ENCODE results near the gene SEPHS2. TPM values are rescaled to one million over a fixed set of nuclear protein-coding genes. Genes with fewer than 3 reads are reported as not detected.

SEPHS2 gene
- total and polyA plus RNA-seq, 9 donors: 13.1 to 38.9 (median 25.6) TPM

DNA sequence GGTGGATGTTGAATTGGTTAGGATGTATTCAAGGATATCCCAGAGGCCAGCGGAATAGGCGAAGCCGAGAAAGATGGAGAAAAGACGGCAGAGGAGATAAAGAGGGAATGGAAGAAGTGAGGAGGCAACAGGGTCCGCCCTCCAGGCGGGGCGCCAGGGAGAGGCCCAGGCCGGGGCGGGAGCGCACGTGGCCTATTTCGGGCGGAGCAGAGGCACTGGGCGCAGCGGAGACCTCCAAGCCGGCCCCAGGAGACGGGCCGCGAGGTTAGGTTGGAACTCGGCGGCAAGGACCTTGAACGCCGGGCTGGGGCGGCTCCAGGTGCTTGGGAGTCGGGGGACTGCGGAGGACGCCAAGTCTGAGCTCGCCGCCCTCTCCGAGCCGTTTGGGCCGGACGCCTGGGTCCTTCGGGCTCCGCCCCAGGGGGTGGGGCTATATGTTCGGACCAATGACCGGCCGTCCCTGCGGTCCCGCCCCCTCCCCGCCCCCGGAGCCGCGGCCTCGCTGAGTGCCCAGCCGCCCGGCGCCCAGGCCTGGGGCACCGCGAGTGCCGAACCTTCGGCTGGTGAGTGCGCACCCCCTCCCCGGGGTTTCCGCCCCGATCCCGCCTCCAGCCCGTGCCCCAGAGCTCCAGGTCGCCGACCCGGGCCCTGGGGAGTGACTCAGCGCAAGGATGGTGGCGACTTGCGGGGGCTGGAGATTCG is 38.4 kb downstream of the SEPHS2 start, which contains the start of gene ZNF771:
Gene ZNF771, plus strand, starts transcription at position 505 of the 702 bp plus-strand sequence. CDS start 448 bp downstream, outside the sequence.
- Histone ChIP-seq H3K9me3 (no peaks in the 10 kb centered on the region), H3K4me3 (peak within 1 kb of the TSS; percentile 61), H3K36me3 (no peaks in the 10 kb centered on the region), H3K27ac (peak within 1 kb of the TSS; percentile 40 to 81), H3K27me3 (no peaks in the 10 kb centered on the region), H3K4me1 (ENCODE audit: insufficient read depth) (peaks cover 9% of the 10 kb centered on the region)
- TF ChIP-seq EP300 (IDR thresholded peaks at IDR 0.05): no peak
- peak in 2 of 3 donors; percentile 13 to 19 for TF ChIP-seq CTCF (IDR thresholded peaks at IDR 0.05)
- TF ChIP-seq POLR2A (IDR thresholded peaks at IDR 0.05): peak; percentile 80
- WGBS, 3 donors: 0% methylated on average over 32 to 65 of the region's 65 CpGs
- peak; percentile 93 to 98 (median 95) for DNase-seq
- intact Hi-C loops (cut with DNase I): loop anchor here in 2 of 4 donors (5.0 to 10.0 kb wide), 3 partner anchors 40 to 342 kb away; partner anchors contain the start of gene ALDOA (in 1 of the 2)

GRCh38 chr16:30406795-30407101 is 38.9 kb downstream of the SEPHS2 start:
- Histone ChIP-seq H3K9me3 (no peaks in the 10 kb centered on the region), H3K27me3 (no peaks in the 10 kb centered on the region), H3K4me3 (peak overlapping the region; percentile 61), H3K4me1 (ENCODE audit: insufficient read depth) (peaks cover 9% of the 10 kb centered on the region), H3K27ac (peak overlapping the region; percentile 40 to 81), H3K36me3 (no peaks in the 10 kb centered on the region)
- no peak for DNase-seq
- WGBS, 3 donors: 9 to 16% (median 13%) methylated on average over 14 of the region's 14 CpGs
- intact Hi-C loops (cut with DNase I): loop anchor here in 2 of 4 donors (5.0 to 10.0 kb wide), 3 partner anchors 39 to 342 kb away; partner anchors contain the start of gene ALDOA (in 1 of the 2)
- no peak for TF ChIP-seq EP300 (IDR thresholded peaks at IDR 0.05)
- TF ChIP-seq CTCF (IDR thresholded peaks at IDR 0.05): no peak
- TF ChIP-seq POLR2A (IDR thresholded peaks at IDR 0.05): no peak

DNA sequence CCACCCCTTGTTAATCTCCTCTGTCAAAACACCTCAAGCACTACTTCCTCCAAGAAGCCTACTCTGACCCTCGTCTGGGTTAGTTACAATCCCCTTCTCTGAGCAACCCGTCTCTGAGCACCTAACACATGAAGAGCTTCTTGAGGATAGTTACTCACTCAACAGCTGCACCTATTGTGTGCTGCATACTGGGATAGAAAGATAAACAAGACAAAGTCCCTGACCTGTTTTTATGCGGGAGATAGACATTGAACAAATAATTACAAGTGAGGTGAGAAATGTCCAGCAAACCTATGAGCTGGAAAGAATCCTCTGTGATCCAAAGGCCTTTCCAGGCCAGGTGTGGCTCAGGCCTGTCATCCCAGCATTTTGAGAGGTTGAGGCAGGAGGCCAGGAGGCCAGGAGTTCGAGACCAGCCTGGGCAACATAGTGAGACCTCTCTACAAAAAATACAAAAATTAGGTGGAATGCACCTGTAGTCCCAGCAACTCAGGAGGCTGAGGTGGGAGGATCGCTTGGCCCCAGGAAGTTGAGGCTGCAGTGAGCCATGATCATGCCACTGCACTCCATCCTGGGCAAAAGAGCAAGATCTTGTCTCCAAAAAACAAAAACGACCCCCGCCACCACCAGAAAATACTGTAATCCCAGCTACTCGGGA is 43.8 kb downstream of the SEPHS2 start:
- Histone ChIP-seq H3K27ac (no peak overlapping the region), H3K4me1 (ENCODE audit: insufficient read depth) (no peaks in the 10 kb centered on the region), H3K9me3 (no peaks in the 10 kb centered on the region), H3K4me3 (no peak overlapping the region), H3K36me3 (no peaks in the 10 kb centered on the region), H3K27me3 (no peaks in the 10 kb centered on the region)
- WGBS, 3 donors: 77 to 83% (median 77%) methylated on average over 8 of the region's 8 CpGs
- no peak for DNase-seq
- intact Hi-C loops (cut with DNase I): loop anchor here in 1 of 4 donors (10.0 kb wide), 1 partner anchor 337 kb away; the partner anchor contains the start of gene ALDOA
- TF ChIP-seq POLR2A (IDR thresholded peaks at IDR 0.05) (no peak), CTCF (IDR thresholded peaks at IDR 0.05) (no peak), EP300 (IDR thresholded peaks at IDR 0.05) (no peak)

GRCh38 chr16:30399435-30400186 is 46.1 kb downstream of the SEPHS2 start:
- Histone ChIP-seq H3K27ac (peak overlapping the region; percentile 62 to 85), H3K9me3 (no peaks in the 10 kb centered on the region), H3K36me3 (no peaks in the 10 kb centered on the region), H3K4me3 (peak overlapping the region; percentile 46), H3K27me3 (no peaks in the 10 kb centered on the region), H3K4me1 (ENCODE audit: insufficient read depth) (peaks cover under 1% of the 10 kb centered on the region)
- no peak for DNase-seq
- intact Hi-C loops (cut with DNase I): loop anchor here in 1 of 4 donors (10.0 kb wide), 2 partner anchors 305 to 335 kb away; partner anchors contain the start of genes ALDOA, TBX6 and YPEL3
- no peak for TF ChIP-seq EP300 (IDR thresholded peaks at IDR 0.05)
- TF ChIP-seq POLR2A (IDR thresholded peaks at IDR 0.05): no peak
- no peak for TF ChIP-seq CTCF (IDR thresholded peaks at IDR 0.05)
- WGBS, 3 donors: 3 to 6% (median 4%) methylated on average over 11 to 12 of the region's 12 CpGs
